GM11168 (cell line): ENCODE results near the gene TUBB4A.
"Not testable (repeated sequence)": the region's sequence is repeated elsewhere in the genome, so short reads cannot be mapped to it uniquely, and the experiment has no call there.

Experiments used
- in situ Hi-C: fragments of 300-500 bp; cut with MboI; formaldehyde crosslinking; loops from one replicate; pipeline ENCODE4 v1.12.0; 2022; ENCODE audit warnings: low sequenced_read_pairs; ENCODE audit not compliant: unreplicated experiment

TUBB4A gene

DNA sequence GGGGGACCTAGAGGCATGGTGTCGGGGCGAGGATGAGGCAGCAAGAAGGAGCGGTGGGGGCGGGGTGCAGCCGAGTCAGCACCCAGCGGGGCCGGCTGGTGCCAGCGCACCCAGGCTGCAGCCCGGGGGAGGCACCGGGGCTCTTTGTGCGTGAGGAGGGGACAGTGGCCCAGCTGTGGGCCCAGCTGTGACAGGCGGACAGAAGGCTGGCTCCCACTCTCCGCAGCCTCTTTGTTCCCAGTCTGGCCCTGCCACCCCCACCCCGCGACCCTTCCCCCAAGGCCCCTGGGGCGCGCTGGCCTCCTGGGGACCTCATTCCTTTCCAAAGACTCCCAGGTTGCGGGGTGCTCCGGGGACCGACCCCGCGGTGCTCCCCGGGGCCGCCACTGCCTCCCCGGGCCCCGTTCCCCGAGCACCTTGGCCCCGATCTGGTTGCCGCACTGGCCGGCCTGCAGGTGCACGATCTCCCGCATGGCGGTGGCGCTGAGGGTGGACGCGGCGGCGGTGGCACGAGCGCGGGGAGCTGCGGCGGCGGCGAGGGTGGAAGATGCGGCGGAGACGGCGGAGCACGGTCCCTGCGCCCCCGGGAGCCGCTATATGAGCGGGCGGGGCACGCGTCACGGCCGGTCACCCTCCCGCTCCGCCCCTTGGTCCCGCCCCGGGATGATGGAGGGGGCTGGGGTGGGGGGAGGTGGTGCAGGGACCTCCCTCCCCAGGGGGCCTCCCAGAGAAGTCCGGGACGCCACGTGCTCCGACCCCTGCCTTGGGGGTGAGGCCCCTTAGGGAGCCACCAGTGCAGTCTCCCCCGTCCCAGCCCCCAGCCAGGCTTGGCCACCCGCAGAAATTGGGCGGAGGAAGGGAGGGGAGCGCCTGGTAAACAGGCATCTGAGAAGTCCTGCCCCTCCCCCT, at the start of gene TUBB4A:
TUBB4A (minus strand) TSS at position 570 of the 909 bp plus-strand sequence; CDS start at position 473, 97 bp downstream.
- in situ Hi-C loops: loop anchor here (25.0 kb wide), 1 partner anchor 360 kb away; no protein-coding TSS in a partner anchor

GRCh38 chr19:6551091-6551490, 49.0 kb upstream of the TUBB4A start:
- in situ Hi-C loops: no loop called here

GRCh38 chr19:6550679-6551078, 48.6 kb upstream of the TUBB4A start:
- in situ Hi-C loops: not testable (repeated sequence)

GRCh38 chr19:6543866-6544347, 41.8 kb upstream of the TUBB4A start:
- in situ Hi-C loops: no loop called here

GRCh38 chr19:6540918-6541689, 39.0 kb upstream of the TUBB4A start:
- in situ Hi-C loops: no loop called here

DNA sequence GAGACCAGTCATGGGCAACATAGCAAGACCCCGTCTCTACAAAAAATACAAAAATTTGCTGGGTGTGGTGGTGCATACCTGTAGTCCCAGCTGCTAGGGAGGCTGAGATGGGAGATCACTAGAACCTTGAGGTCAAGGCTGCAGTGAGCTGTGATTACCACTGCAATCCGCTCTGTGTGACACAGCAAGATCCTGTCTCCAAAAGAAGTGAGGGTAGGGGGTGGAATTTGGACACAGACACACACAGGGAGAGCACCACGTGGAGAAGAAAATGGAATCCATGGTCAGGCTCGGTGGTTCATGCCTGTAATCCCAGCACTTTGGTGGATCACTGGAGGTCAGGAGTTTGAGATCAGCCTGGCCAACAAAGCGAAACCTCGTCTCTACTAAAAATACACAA, 37.4 kb upstream of the TUBB4A start:
- in situ Hi-C loops: no loop called here

DNA sequence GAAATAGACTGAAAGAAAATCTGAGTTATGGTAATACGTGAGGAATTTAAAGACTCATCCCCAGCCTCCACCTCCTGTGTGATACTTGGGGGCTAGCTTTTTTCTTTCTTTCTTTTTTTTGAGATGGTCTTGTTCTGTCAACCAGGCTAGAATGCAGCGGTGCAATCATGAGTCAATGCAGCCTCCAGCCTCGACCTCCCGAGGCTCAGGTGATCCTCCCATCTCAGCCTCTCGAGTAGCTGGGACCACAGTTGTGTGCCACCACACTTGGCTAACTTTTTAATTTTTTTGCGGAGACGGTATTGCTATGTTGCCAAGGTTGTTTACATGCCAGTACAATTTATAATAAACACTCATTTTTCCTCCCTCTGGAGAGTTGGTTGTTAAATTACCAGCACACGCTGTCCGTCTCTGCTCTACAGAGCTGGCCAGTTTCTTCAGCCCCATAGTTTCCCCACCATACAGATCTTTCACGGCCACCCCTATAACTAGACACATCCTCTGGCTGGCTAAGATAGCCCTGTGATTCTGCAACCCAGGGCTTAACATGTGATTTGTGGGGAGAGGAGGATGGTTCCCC, 33.5 kb upstream of the TUBB4A start:
- in situ Hi-C loops: no loop called here

DNA sequence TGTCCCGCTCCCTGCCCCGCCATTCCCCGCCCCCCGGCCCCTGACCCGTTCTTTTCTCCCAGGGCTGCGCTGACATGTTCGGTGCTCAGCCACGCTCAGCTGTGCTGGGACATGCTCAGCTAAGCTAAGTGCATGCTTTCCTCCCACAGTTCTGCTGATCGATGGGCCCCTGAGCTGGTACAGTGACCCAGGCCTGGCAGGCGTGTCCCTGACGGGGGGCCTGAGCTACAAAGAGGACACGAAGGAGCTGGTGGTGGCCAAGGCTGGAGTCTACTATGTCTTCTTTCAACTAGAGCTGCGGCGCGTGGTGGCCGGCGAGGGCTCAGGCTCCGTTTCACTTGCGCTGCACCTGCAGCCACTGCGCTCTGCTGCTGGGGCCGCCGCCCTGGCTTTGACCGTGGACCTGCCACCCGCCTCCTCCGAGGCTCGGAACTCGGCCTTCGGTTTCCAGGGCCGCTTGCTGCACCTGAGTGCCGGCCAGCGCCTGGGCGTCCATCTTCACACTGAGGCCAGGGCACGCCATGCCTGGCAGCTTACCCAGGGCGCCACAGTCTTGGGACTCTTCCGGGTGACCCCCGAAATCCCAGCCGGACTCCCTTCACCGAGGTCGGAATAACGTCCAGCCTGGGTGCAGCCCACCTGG, 32.5 kb upstream of the TUBB4A start:
- in situ Hi-C loops: no loop called here

DNA sequence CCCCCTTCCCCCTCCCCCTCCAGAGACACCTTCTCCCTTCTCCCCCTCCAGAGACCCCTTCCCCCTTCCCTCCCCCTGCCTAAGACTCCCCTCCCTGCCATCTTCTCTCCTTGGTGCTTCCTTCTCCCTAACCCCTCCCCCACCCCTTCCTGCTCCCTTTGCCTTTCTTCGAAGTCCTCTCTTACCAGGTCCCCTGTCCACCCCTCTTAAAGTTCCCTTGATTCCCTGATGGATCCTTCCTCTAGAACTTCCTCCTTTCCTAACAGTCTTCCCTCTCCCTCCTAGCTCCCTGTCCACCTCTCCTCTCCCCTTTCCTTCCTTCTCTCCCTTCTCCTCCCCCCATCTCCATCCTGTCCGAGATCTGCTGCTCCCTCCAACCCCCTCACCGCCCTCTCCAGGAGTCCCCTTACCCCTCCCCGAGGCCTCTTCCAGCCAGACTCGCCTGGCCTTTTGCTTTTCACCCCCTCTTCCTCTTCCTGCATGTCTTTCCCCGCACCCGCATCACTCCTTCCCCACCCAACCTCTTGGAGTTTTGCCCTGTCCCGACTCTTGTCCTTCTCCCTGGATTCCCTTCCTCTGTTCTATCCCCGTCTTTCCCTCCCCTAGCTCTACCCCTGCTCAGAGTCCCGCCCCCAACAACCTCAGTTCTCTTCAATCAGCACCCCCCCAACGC, 31.8 kb upstream of the TUBB4A start:
- in situ Hi-C loops: no loop called here

DNA sequence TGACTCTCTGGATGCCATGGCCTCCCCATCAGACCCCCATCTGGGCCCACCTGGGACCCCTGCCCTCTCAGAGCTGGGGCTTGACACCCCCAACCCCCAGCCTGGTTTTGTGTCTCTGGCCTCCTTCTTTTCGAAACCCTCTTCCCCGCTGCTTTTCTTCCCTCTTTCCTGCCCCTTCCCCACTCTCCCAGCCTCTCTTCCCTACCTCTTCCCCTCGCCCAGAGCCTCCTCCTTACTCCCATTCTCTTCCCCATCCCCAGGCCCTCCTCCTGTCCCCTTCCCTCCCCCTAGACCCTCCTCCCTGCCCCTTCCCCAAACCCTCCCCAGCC, 30.9 kb upstream of the TUBB4A start:
- in situ Hi-C loops: no loop called here

- in situ Hi-C loops: no loop called here
Observed at GRCh38 chr19:6532244-6532999, 30.3 kb upstream of the TUBB4A start.

- in situ Hi-C loops: no loop called here
Observed at GRCh38 chr19:6531956-6532243, 29.8 kb upstream of the TUBB4A start.

- in situ Hi-C loops: no loop called here
Observed at GRCh38 chr19:6531163-6531955, 29.2 kb upstream of the TUBB4A start.

DNA sequence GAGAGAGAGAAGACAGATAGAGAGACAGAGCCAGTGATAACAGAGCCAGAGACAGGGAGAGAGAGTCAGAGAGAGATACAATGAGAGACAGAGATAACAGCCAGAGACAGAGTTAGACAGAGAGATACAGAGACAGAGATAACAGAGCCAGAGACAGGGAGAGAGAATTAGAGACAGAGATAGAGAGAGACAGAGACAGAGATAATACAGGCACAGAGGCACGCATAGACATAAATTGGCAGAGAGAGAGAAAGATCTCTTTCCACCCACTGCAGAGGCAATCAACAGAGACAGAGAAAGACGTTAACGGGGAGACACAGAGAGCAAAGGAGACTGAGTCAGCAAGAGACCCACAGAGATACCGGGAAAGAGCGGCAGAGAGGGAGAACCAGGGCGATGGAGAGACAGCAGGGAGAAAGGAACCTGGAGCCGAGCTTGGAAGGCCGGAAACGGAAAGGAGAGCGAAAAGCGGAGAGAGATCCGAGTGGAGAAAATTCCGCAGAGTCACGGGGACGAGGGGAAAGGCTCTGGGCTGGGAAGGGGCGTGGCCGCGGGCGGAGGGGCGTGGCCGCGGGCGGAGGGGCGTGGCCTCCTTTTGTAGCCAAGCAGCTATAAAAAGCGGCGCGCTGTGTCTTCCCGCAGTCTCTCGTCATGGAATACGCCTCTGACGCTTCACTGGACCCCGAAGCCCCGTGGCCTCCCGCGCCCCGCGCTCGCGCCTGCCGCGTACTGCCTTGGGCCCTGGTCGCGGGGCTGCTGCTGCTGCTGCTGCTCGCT, 28.5 kb upstream of the TUBB4A start, which contains the start of gene TNFSF9:
TNFSF9 (plus strand) TSS at position 641 of the 777 bp plus-strand sequence; CDS start at position 652, 11 bp downstream.
- in situ Hi-C loops: no loop called here

DNA sequence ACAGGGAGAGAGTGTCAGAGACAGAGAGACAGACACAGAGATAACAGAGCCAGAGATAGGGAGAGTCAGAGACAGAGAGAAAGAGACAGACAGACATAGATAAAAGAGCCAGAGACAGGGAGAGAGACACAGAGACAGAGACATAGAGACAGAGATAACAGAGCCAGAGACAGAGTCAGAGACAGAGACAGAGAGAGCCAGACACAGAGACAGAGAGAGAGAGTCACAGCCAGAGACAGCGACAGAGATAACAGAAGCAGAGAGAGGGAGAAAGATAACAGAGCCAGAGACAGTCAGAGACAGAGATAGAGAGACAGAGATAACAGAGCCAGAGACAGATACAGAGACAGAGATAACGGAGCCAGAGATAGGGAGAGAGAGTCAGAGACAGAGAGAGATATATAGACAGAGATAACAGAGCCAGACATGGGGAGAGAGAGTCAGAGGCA, 27.9 kb upstream of the TUBB4A start:
- in situ Hi-C loops: loop anchor here (10.0 kb wide), 1 partner anchor 205 kb away; the partner anchor contains the start of genes GPR108 and TRIP10

DNA sequence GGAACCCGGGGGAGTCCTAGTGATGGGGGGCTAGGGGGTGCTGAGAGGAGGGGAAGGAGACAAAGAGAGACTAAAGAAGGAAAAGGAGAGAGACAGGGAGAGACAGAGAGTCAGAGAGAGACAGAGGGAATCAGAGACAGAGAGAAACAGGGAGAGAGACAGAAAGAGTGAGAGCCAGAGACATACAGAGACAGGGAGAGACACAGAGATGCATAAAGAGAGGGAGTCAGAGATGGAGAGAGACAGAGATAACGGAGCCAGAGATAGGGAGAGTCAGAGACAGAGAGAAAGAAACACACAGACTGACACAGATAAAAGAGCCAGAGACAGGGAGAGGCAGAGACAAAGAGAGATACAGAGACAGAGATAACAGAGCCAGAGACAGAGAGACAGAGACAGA, 27.2 kb upstream of the TUBB4A start:
- in situ Hi-C loops: loop anchor here (10.0 kb wide), 1 partner anchor 205 kb away; the partner anchor contains the start of genes GPR108 and TRIP10

DNA sequence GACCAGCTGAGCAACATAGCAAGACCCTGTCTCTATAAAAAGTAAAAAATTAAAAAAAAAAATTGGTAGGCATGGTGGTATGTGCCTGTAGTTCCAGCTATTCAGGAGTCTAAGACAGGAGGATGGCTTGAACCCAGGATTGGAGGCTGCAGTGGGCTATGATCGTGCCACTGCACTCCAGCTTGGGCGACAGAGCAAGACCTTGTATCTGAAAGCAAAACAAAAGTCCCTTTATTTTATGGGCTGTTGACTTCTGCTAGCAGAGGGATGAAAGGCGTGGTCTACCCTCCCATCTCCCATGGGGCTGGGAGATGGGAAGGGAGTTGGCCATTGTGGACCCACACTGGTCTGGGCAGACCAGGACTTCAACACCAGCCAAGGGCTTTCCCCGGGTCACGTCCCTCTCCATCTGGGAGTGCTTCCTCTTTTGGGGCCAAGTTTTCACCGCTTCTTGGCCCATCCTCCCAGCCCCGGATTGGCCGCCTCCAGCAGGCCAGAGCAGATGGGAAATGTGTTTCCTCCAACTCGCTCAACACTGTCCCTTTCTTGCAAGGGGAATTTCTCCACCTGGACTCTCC, 26.5 kb upstream of the TUBB4A start:
- in situ Hi-C loops: loop anchor here (10.0 kb wide), 1 partner anchor 206 kb away; the partner anchor contains the start of genes GPR108 and TRIP10
